GM12878 (cell line): Measurements from ENCODE around the gene NEK2. TPM values are rescaled to one million over a fixed set of nuclear protein-coding genes. Genes with fewer than 3 reads are reported as not detected.

Experiments used
- ATAC-seq: fragments of 200-7000 bp; cut with Tn5 transposase; 3 replicates; pipeline ENCODE4 v1.9.1; 2020; ENCODE audit warnings: mild to moderate bottlenecking, moderate library complexity
- BruUV-seq: library from RNA; stranded (reverse); fragments of 400-500 nt; replicated peaks from 2 replicates; lab custom pipeline; 2021; lab: Mats Ljungman, UMichigan
- CTCF ChIA-PET: fragments of 300-600 bp; sonication (Branson Sonifier 250); formaldehyde crosslinking; extraction: SDS; loops from one replicate; lab custom pipeline; 2021; ENCODE audit warnings: inconsistent platforms; lab: Yijun Ruan, JAX
- POLR2A ChIA-PET: fragments of 350-600 bp; formaldehyde crosslinking; extraction: SDS; loops from one replicate; lab custom pipeline; 2021; ENCODE audit warnings: inconsistent platforms; lab: Charles Lee
- RAD21 ChIA-PET: fragments of 300-600 bp; sonication (Branson Sonifier 250); formaldehyde crosslinking; loops from one replicate; lab custom pipeline; 2023; ENCODE audit warnings: antibody characterized with exemption; ENCODE audit not compliant: unreplicated experiment; lab: Charles Lee
- SMC1A ChIA-PET: fragments of 300-600 bp; sonication (Branson Sonifier 250); formaldehyde crosslinking; loops from one replicate; lab custom pipeline; 2023; ENCODE audit not compliant: unreplicated experiment, uncharacterized antibody; lab: Charles Lee
- DNase-seq: peaks from one replicate; pipeline ENCODE4 v3.0.0-alpha.2; 2011; ENCODE audit warnings: low read depth, low spot score
- FAIRE-seq: peaks from 3 replicates; lab custom pipeline; 2011; peaks lifted over from hg19 to GRCh38; lab: Jason Lieb, UNC
- H2AFZ ChIP-seq: 2 replicates; pipeline ENCODE4 v1.6.0; 2011; ENCODE audit warnings: low read depth, low read length, control low read depth; ENCODE audit not compliant: control insufficient read depth
- H3K27ac ChIP-seq: 2 replicates; pipeline ENCODE4 v1.5.1; 2011; ENCODE audit warnings: control low read depth; ENCODE audit not compliant: control insufficient read depth, insufficient read depth
- H3K27me3 ChIP-seq, 2 experiments: replicated peaks in 1 of 2; 2 replicates each; pipeline versions ENCODE4 v1.6.0 to v1.6.1; 2011; ENCODE audit warnings: low read length in 1 of 2; ENCODE audit not compliant: control insufficient read depth in 2 of 2, insufficient read depth in 2 of 2
- H3K36me3 ChIP-seq, 2 experiments: 2 replicates each; pipeline ENCODE4 v1.5.1; 2011; ENCODE audit warnings: low read length in 1 of 2; ENCODE audit not compliant: control insufficient read depth in 2 of 2, insufficient read depth in 2 of 2
- H3K4me1 ChIP-seq: 2 replicates; pipeline ENCODE4 v1.6.1; 2011; ENCODE audit warnings: mild to moderate bottlenecking, low read length, moderate library complexity, mixed read lengths; ENCODE audit not compliant: control insufficient read depth, insufficient read depth
- H3K4me2 ChIP-seq: 2 replicates; pipeline ENCODE4 v1.6.0; 2011; ENCODE audit warnings: control low read depth; ENCODE audit not compliant: control insufficient read depth, insufficient read depth
- H3K4me3 ChIP-seq: fragments of 200-600 bp; sonication (generic); 2 replicates; pipeline ENCODE4 v1.5.1; 2016
- H3K79me2 ChIP-seq: 2 replicates; pipeline ENCODE4 v1.6.0; 2011; ENCODE audit warnings: low read length; ENCODE audit not compliant: control insufficient read depth, insufficient read depth
- H3K9ac ChIP-seq: 2 replicates; pipeline ENCODE4 v1.8.0; 2011; ENCODE audit warnings: low read length, control low read depth, mixed read lengths; ENCODE audit not compliant: control insufficient read depth, insufficient read depth
- H3K9me3 ChIP-seq: replicated peaks from 3 replicates; pipeline ENCODE4 v1.5.1; 2011; ENCODE audit warnings: mild to moderate bottlenecking, low read length; ENCODE audit not compliant: control insufficient read depth, insufficient read depth
- H4K20me1 ChIP-seq: 2 replicates; pipeline ENCODE4 v1.6.0; 2011; ENCODE audit not compliant: control insufficient read depth, insufficient read depth
- BHLHE40 ChIP-seq, 2 experiments: fragments of 450-650 bp in 1 of 2; IDR thresholded peaks; 2 replicates each; pipeline ENCODE4 v1.6.1; 2011 to 2017; ENCODE audit warnings: low read depth in 2 of 2, borderline replicate concordance in 1 of 2, improper control_type of control experiment in 1 of 2, low read length in 1 of 2, mild to moderate bottlenecking in 1 of 2
- CBX5 ChIP-seq: sonication (generic); IDR thresholded peaks from 2 replicates; pipeline ENCODE4 v1.6.1; 2016; ENCODE audit warnings: low read depth, moderate library complexity, mild to moderate bottlenecking, inconsistent platforms
- NFYA ChIP-seq: IDR thresholded peaks from 2 replicates; pipeline ENCODE4 v1.6.1; 2011; ENCODE audit warnings: low read depth, mild to moderate bottlenecking, low read length, improper control_type of control experiment, borderline replicate concordance
- SUPT20H ChIP-seq: IDR thresholded peaks from 2 replicates; pipeline ENCODE4 v1.6.1; 2011; ENCODE audit warnings: low read depth, mild to moderate bottlenecking, low read length, moderate library complexity, borderline replicate concordance; ENCODE audit not compliant: control insufficient read depth
- YBX1 ChIP-seq: fragments of 450-650 bp; IDR thresholded peaks from 2 replicates; pipeline ENCODE4 v1.6.1; 2016; ENCODE audit warnings: antibody characterized with exemption
- ZNF274 ChIP-seq: IDR thresholded peaks from one replicate; pipeline ENCODE4 v1.8.0; 2011; ENCODE audit not compliant: insufficient read length, insufficient read depth
- WGBS: methylation state at CpG from one replicate; pipeline ENCODE4 v1.1.6; 2016; ENCODE audit warnings: low lambda C conversion rate; ENCODE audit not compliant: insufficient replicate concordance, insufficient coverage; ENCODE audit errors: missing lambda C conversion rate; 5-methylcytosine and 5-hydroxymethylcytosine counted together
- in situ Hi-C: fragments of 300-500 bp; cut with MboI; formaldehyde crosslinking; loops from 9 replicates; pipeline ENCODE4 v1.14.3; 2018; ENCODE audit warnings: mixed read lengths
- intact Hi-C: fragments of 100-400 bp; cut with micrococcal nuclease; formaldehyde crosslinking; loops from one replicate; pipeline ENCODE4 v1.14.2; 2022; ENCODE audit not compliant: unreplicated experiment
- polyA plus RNA-seq, 11 experiments: library from polyadenylated mRNA; depleted of rRNA in 4 of 11; unstranded in 6 of 11; stranded (reverse) in 5 of 11; fragments of >200 nt; fragmentation: Nextera tagmentation in 4 of 11; fragmentation: Illumina TruSeq in 1 of 11; extraction: Ambion mirVana in 4 of 11; extraction: Trizol in 1 of 11; gene quantifications; 1 replicate in 1 of 11; 2 replicates in 10 of 11; pipeline versions ENCODE4 v1.2.1 to v1.2.3, GENCODE V29; 2011 to 2016; ENCODE audit warnings: inconsistent platforms in 2 of 11, missing spikeins in 2 of 11, low read depth in 1 of 11
- total RNA-seq, 4 experiments: library from RNA; depleted of rRNA in 3 of 4; stranded (reverse); fragments of >200 nt in 3 of 4; fragmentation: Illumina TruSeq in 1 of 4; extraction: Trizol in 1 of 4; gene quantifications; 2 replicates each; pipeline versions ENCODE4 v1.2.1 to v1.2.3, GENCODE V29; 2013 to 2021
- TF ChIP-seq, protein P1 (sequence below): IDR thresholded peaks from 2 replicates; pipeline ENCODE4 v1.6.1; 2011; ENCODE audit warnings: borderline replicate concordance, low read depth, mild to moderate bottlenecking, moderate library complexity, mixed read lengths, low read length; ENCODE audit not compliant: insufficient read depth; ENCODE audit errors: extremely low read length

The NEK2 gene
- total and polyA plus RNA-seq, 10 of the 15 experiments (the other 5 are each of a cell fraction or from before 2014, with no cell fraction given): 16.7 to 49.7 (median 36.9) TPM

DNA sequence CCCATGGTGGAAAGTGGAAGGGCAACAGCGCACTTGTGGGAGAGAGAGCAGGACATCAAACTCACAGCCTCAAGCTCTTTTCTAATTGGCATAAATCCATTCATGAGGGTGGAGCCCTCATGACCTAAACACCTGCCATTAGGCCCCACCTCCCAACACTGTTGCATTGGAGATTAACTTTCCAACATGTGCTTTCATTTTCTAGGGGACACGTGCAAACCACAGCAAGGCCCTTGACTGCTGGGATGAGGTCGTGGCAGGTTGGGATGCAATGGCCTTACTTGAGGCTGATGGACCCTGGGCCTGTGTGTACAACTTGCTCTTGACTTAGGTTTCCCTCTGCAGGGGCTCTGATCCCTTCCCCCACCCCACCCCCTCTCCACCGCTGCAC lies 35.9 kb upstream of the NEK2 start:
- ChIA-PET RAD21 (interaction anchor here (0.6 kb wide), 1 partner anchor 214 kb away, joined by 3 read pairs; no protein-coding TSS in a partner anchor), CTCF (interaction anchor here (1.4 kb wide), 1 partner anchor 31 kb away, joined by 4 read pairs; no protein-coding TSS in a partner anchor), SMC1A (interaction anchor here (0.9 to 2.7 kb wide), 2 partner anchors 9 to 13 kb away, joined by 3 to 10 read pairs; no protein-coding TSS in a partner anchor), POLR2A (no interaction called here)
- H3K27me3 ChIP-seq: no peaks in the 10 kb centered on the region
- H3K36me3 ChIP-seq: no peaks in the 10 kb centered on the region
- ATAC-seq (no peak), DNase-seq (no peak), FAIRE-seq (no peak)
- H3K9ac ChIP-seq: no peak overlapping the region
- no peaks in the 10 kb centered on the region for H3K9me3 ChIP-seq
- TF ChIP-seq YBX1 (no peak), BHLHE40 (IDR thresholded peaks at IDR 0.05; ENCODE audit: borderline replicate concordance in 1 of 2, low read depth in 2 of 2, low read length in 1 of 2) (0 out of 4 replicates have a peak, but pooled peaks of 1 of the 2 experiments have one; percentile 14), SUPT20H (no peak), NFYA (no peak), CBX5 (no peak), ZNF274 (no peak)
- TF ChIP-seq, protein P1, sequence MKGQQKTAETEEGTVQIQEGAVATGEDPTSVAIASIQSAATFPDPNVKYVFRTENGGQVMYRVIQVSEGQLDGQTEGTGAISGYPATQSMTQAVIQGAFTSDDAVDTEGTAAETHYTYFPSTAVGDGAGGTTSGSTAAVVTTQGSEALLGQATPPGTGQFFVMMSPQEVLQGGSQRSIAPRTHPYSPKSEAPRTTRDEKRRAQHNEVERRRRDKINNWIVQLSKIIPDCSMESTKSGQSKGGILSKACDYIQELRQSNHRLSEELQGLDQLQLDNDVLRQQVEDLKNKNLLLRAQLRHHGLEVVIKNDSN: no peak
- BruUV-seq: no TSS peak
- H3K4me1 ChIP-seq: no peaks in the 10 kb centered on the region
- in situ Hi-C loops: no loop called here
- no peak overlapping the region for H3K4me3 ChIP-seq
- no peak overlapping the region for H3K27ac ChIP-seq
- no peaks in the 10 kb centered on the region for H4K20me1 ChIP-seq
- intact Hi-C loops: no loop called here
- no peak overlapping the region for H2AFZ ChIP-seq
- no peaks in the 10 kb centered on the region for H3K79me2 ChIP-seq
- H3K4me2 ChIP-seq: no peak overlapping the region
- 73% methylated on average over 4 of the region's 4 CpGs for whole genome bisulfite sequencing
